ENCODE results near the gene RNF182.

DNA sequence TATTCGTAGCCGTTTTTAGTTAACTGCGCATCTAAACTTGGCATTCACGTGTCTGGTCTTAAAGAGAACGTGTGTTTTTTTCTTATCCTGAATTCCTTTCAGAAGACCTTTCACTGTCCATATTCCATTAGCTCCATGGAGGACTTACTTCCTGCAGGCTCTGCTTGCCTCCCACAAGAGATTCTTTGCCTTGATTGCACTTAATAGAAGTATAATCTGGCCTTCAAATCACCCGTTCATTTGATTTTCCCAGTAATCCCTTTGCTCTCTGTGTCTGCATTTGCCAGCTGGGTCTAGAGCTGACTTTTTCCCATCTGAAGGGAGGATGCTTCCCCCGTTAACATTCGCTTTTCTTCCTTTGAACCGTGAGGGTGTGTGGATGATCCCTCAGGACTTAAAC lies 79.5 kb downstream of the RNF182 start:
- no peak for TF ChIP-seq ZNF8 (CRISPR knock-in tag; IDR thresholded peaks at IDR 0.05)
- no peak for TF ChIP-seq ZNF565 (CRISPR knock-in tag; conservative IDR thresholded peaks at IDR 0.05; ENCODE audit: low read depth)
- TF ChIP-seq SNAI2 (CRISPR knock-in tag; IDR thresholded peaks at IDR 0.05): no peak
- TF ChIP-seq PATZ1 (CRISPR knock-in tag; IDR thresholded peaks at IDR 0.05; ENCODE audit: borderline replicate concordance): no peak
- no peak for TF ChIP-seq ZFP3 (CRISPR knock-in tag; IDR thresholded peaks at IDR 0.05)
- no peak for TF ChIP-seq GLIS3 (CRISPR knock-in tag; IDR thresholded peaks at IDR 0.05)
- TF ChIP-seq ZNF70 (CRISPR knock-in tag; IDR thresholded peaks at IDR 0.05): no peak
- TF ChIP-seq, protein P1, sequence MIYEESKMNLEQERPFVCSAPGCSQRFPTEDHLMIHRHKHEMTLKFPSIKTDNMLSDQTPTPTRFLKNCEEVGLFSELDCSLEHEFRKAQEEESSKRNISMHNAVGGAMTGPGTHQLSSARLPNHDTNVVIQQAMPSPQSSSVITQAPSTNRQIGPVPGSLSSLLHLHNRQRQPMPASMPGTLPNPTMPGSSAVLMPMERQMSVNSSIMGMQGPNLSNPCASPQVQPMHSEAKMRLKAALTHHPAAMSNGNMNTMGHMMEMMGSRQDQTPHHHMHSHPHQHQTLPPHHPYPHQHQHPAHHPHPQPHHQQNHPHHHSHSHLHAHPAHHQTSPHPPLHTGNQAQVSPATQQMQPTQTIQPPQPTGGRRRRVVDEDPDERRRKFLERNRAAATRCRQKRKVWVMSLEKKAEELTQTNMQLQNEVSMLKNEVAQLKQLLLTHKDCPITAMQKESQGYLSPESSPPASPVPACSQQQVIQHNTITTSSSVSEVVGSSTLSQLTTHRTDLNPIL (CRISPR knock-in tag; IDR thresholded peaks at IDR 0.05; ENCODE audit: low read depth): no peak
- TF ChIP-seq TOX (CRISPR knock-in tag; IDR thresholded peaks at IDR 0.05; ENCODE audit: borderline replicate concordance): no peak
- TF ChIP-seq RARB (CRISPR knock-in tag; IDR thresholded peaks at IDR 0.05): no peak

Measured in SK-N-SH treated with all-trans-retinoic acid at 6 μM for 48 hours (cell line).